GM21423 (cell line): ENCODE measurements around the gene PARS2.

Experiments used
- ATAC-seq: cut with Tn5 transposase; IDR thresholded peaks from one replicate; pipeline ENCODE4 v1.9.1; 2021; ENCODE audit warnings: mild to moderate bottlenecking, moderate library complexity; ENCODE audit not compliant: unreplicated experiment

PARS2 gene

GRCh38 chr1:54742282-54742681, 22.0 kb downstream of the PARS2 start:
- ATAC-seq: no peak

DNA sequence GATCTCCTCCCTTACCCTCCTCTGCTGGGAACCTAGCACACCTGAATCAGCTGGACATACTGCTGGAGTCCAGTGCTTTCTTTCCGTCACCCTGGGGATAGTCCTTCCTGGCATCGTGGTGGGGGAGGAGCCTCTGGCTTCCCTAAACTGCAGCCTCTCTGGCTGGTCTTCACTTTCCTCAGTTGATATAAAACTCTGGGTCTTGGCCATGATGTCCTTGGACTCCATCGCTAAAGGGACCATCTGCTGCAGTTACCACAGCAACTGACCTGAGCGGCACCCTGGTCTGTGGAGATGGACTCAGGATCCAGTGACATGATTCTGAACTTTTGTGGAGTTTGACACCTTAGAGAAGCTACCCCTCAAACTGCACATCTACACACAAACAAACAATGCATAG, 22.8 kb downstream of the PARS2 start:
- ATAC-seq: no peak

DNA sequence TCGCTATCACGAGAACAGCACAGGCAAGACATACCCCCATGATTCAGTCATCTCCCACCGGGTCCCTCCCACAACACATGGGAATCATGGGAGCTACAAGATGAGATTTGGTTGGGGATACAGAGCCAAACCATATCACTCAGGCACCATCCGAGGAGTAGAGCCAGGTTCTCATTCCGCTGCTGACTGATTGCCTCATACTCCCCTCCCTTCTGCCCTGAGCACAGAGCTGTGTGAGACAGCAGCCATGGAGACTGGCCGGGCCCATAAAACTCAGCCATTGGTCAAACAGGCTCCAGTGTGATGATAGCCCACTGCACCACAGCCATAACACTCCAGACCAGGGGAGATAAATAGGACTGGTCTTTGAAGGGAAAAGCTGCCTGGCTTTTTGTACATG, 26.1 kb downstream of the PARS2 start:
- ATAC-seq: no peak

DNA sequence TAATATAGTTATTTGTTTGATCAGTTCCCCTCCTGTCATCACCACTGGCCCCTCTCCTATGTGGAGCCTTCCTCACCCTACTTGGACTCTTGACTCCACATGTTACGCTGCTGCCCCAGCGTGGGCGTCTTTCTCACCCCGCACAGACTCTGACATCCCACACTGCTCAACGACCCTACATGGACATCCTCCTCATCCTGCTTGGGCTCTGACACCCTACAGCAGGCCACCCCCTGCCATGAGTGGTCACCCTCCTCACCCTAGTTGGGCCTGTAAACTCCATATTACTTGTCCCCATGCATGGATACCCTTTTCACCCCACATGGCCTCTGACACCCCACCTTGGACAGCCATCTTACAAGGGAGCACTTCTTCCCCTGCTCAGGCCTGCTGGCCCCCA, 27.6 kb downstream of the PARS2 start:
- ATAC-seq: no peak

GRCh38 chr1:54728027-54728426, 36.3 kb downstream of the PARS2 start:
- no peak for ATAC-seq

DNA sequence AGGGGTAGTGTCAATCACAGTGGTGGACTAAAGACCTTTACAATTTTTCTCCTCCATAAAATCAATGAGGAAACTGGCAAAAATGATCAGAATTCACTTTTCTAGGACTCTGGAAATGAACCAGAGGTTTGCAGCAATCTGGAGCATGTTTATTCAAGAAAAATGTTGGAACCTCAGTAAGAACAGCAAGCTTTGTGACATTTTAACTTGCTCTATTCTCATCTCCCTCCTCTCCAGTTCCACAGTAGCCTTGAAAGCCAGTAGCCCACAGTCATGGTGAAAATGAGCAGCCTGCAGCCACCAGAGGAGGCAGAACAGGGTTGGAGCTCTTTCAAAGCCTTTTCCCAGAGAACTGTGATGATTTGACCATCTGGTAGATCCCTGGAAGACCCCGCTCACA, 39.6 kb downstream of the PARS2 start:
- ATAC-seq: no peak

DNA sequence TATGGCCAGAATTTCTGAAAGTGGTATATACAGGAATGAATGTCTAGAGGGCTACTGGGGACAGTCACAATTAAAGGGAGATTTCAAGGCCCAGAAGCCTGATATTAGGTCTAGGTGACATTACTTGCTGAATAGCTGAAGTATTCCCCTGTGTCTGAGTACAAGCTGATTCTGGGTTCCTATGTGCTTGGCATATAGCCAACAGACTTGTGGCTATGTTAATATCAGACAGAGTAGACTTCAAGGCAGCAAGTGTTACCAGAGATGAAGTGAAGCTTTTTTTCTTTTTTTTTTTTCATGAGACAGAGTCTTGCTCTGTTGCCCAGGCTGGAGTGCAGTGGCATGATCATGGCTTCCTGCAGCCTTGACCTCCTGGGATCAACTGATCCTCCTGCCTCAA, 40.3 kb downstream of the PARS2 start:
- ATAC-seq: no peak

DNA sequence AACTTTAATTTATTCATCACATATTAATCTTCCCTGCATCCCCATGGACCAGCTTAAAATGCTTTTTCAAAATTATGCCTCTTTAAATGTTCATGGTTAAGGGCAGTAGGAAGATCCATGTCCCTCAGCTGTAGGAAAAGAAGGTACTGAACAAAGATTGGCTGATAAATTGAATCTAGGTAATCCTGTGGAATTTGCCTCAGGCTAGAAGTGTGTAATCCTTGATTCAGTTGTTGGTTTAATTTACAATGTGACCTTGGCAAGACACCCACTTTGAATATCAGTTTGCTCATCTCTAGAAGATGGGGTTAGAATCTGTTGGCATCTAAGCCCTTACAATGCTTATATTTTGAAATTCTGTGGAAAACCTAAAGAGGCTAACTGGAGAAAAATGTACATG, 42.6 kb downstream of the PARS2 start:
- no peak for ATAC-seq

DNA sequence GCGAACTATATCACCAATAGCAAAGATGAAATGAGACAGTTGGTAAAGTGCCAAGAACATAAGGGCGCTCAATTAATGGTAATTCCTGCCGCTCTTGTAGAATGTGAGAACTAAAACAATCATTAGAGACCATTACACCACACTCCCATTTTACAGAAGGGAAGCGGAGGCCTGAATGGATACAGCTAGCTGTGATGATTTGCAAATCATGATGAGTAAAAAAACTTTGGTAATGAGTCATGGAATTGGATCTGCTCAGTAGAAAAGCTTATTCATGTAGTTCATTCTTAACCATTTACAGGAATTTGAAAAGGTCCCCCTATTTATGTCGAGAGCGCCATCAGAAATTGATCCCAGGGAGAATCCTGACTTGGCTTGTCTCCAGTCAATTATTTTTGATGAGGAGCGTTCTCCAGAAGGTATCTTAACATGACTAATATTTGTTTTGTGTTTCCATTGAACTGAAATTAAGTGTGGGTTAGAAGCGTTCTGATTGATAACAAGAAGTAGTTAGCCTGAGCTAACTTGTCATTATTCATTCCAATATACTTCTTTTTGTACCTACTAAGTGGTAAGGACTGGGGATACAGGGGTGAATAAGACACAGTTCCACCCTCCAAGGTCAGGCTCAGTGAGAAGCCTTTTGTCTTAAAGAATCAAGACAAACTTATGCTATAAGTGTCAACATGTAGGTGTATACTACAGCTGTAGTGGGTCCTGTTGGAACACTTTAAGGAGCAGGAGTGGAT, 47.9 kb downstream of the PARS2 start:
- ATAC-seq: no peak

GRCh38 chr1:54715493-54716298, 48.6 kb downstream of the PARS2 start, which contains the start of gene TTC4:
TTC4 (plus strand) TSS chr1:54715861; CDS start chr1:54715909, 48 bp downstream.
- peak; percentile 95 for ATAC-seq

- no peak for ATAC-seq
Observed at GRCh38 chr1:54714881-54715492, 49.3 kb downstream of the PARS2 start.

- ATAC-seq: no peak
Observed at GRCh38 chr1:54711536-54711935, 52.8 kb downstream of the PARS2 start.

GRCh38 chr1:54710841-54711240, 53.5 kb downstream of the PARS2 start:
- no peak for ATAC-seq

DNA sequence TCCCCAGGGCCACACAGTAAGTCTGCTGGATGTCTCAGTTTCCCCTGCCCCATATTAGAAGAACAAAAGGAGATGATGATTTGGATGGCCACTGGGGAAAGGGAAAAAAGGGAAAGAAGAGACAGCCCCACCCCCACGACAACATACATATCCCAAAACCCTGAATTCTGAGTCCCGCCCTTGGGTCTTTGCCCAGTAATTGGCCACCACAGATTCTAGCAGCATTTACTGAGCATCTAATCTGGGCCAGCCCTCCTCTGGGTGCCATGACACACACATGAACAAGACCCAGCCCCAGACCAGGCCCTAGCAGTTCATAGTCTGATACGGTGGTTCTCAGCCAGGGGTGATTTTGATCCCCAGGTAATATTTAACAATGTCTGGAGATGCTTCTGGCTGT, 53.9 kb downstream of the PARS2 start:
- no peak for ATAC-seq

DNA sequence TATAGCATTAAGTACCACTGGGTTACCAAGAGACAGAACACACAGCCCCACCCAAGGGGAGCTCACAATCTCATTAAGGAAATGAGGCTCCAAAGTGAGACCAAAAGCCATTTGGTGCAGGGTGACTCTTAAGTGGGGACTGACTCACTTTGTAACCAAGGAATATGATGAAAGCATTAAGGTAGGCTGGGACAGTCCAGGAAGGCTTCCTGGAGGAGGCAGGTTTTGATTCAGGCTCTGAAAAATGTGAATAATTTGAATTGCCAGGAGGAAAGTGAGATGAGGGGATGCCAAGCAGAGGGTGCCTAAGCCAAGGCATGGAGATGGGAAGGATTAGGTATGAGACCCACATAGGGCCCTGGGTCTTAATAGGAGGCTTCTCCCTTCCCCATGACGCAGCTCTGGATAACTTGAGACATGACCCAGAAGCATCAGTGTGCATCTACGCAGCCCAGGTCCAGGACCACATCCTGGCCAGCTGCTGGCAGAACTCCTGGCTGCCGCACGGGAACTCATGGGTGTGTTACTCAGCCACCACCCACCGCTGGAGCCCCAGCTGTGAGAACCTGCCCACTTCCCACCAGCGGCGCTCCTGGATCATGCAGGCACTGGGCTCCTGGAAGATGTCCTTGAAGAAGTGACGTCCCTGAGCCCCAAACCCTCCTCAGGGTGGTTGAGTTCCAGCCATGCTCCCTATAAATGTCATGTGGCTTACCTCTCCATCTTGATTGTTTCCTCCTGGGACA, 54.6 kb downstream of the PARS2 start:
- ATAC-seq: no peak

- no peak for ATAC-seq
Observed at GRCh38 chr1:54708385-54708784, 55.9 kb downstream of the PARS2 start.
